Fibroblast of lung (primary cell): ENCODE results near the gene MAML2. TPM values are rescaled to one million over a fixed set of nuclear protein-coding genes. Genes with fewer than 3 reads are reported as not detected.

Source experiments
- DNase-seq, 2 donors: peaks; one replicate each; pipeline versions ENCODE4 v3.0.0 to v3.0.0-alpha.2; 2010; ENCODE audit warnings: low read depth in 2 of 2
- H2AFZ ChIP-seq: 2 replicates; pipeline ENCODE4 v1.5.1; 2012; ENCODE audit warnings: low read length, control low read depth, inconsistent platforms
- H3K27ac ChIP-seq: 2 replicates; pipeline ENCODE4 v1.5.1; 2011; ENCODE audit warnings: low read length, control low read depth; ENCODE audit not compliant: insufficient read depth
- H3K27me3 ChIP-seq: 2 replicates; pipeline ENCODE4 v1.5.1; 2011; ENCODE audit warnings: mild to moderate bottlenecking, low read length; ENCODE audit not compliant: control insufficient read depth, insufficient read depth
- H3K36me3 ChIP-seq: 2 replicates; pipeline ENCODE4 v1.5.1; 2011; ENCODE audit warnings: low read length; ENCODE audit not compliant: control insufficient read depth, insufficient read depth
- H3K4me1 ChIP-seq: 2 replicates; pipeline ENCODE4 v1.5.1; 2011; ENCODE audit warnings: low read length; ENCODE audit not compliant: control insufficient read depth, insufficient read depth; ENCODE audit errors: extremely low read depth
- H3K4me2 ChIP-seq: 2 replicates; pipeline ENCODE4 v1.5.1; 2011; ENCODE audit warnings: low read length, control low read depth; ENCODE audit not compliant: insufficient read depth; ENCODE audit errors: extremely low read depth
- H3K4me3 ChIP-seq, 4 experiments: fragments of 200-600 bp in 1 of 4; sonication (generic) in 1 of 4; replicated peaks in 1 of 4; 2 replicates each; pipeline ENCODE4 v1.5.1; 2011 to 2016; ENCODE audit warnings: low read length in 4 of 4, low read depth in 3 of 4, mild to moderate bottlenecking in 3 of 4, control low read depth in 2 of 4, inconsistent platforms in 1 of 4, mixed read lengths in 1 of 4; ENCODE audit not compliant: insufficient read depth in 1 of 4; ENCODE audit errors: control extremely low read depth in 1 of 4
- H3K79me2 ChIP-seq: 2 replicates; pipeline ENCODE4 v1.5.1; 2012; ENCODE audit warnings: mild to moderate bottlenecking, low read length, inconsistent platforms; ENCODE audit not compliant: control insufficient read depth, insufficient read depth
- H3K9ac ChIP-seq: 2 replicates; pipeline ENCODE4 v1.5.1; 2011; ENCODE audit warnings: mild to moderate bottlenecking, low read length, control low read depth; ENCODE audit not compliant: insufficient read depth
- H3K9me3 ChIP-seq: 2 replicates; pipeline ENCODE4 v1.5.1; 2012; ENCODE audit warnings: low read depth, low read length; ENCODE audit not compliant: control insufficient read depth, insufficient read depth
- H4K20me1 ChIP-seq: 2 replicates; pipeline ENCODE4 v1.5.1; 2011; ENCODE audit warnings: low read length; ENCODE audit not compliant: control insufficient read depth, insufficient read depth; ENCODE audit errors: extremely low read depth
- EZH2 ChIP-seq: IDR thresholded peaks from 2 replicates; pipeline ENCODE4 v1.5.1; 2012; ENCODE audit warnings: low read length, control low read depth, mild to moderate bottlenecking; ENCODE audit errors: missing control alignments
- polyA plus RNA-seq, 2 donors: library from polyadenylated mRNA; depleted of rRNA in 1 of 2; stranded (reverse) in 1 of 2; unstranded in 1 of 2; fragments of >200 nt; gene quantifications; 2 replicates each; pipeline ENCODE4 v1.2.1, GENCODE V29; 2011 to 2012; ENCODE audit warnings: missing spikeins in 1 of 2
- total RNA-seq: library from RNA; depleted of rRNA; stranded (reverse); fragments of >200 nt; gene quantifications from 2 replicates; pipeline ENCODE4 v1.2.1, GENCODE V29; 2014
- TF ChIP-seq, protein P1 (sequence below), 2 donors: IDR thresholded peaks in 1 of 2; conservative IDR thresholded peaks in 1 of 2; 1 replicate in 1 of 2; 2 replicates in 1 of 2; pipeline ENCODE4 v1.5.1; 2011 to 2012; ENCODE audit warnings: low read length in 2 of 2, control low read depth in 1 of 2, inconsistent platforms in 1 of 2, low read depth in 1 of 2, mild to moderate bottlenecking in 1 of 2

Gene MAML2
- total and polyA plus RNA-seq, 2 donors (not counting 1 experiment from before 2014, with no cell fraction given), result 13.0 to 19.0 TPM

- TF ChIP-seq, protein P1, sequence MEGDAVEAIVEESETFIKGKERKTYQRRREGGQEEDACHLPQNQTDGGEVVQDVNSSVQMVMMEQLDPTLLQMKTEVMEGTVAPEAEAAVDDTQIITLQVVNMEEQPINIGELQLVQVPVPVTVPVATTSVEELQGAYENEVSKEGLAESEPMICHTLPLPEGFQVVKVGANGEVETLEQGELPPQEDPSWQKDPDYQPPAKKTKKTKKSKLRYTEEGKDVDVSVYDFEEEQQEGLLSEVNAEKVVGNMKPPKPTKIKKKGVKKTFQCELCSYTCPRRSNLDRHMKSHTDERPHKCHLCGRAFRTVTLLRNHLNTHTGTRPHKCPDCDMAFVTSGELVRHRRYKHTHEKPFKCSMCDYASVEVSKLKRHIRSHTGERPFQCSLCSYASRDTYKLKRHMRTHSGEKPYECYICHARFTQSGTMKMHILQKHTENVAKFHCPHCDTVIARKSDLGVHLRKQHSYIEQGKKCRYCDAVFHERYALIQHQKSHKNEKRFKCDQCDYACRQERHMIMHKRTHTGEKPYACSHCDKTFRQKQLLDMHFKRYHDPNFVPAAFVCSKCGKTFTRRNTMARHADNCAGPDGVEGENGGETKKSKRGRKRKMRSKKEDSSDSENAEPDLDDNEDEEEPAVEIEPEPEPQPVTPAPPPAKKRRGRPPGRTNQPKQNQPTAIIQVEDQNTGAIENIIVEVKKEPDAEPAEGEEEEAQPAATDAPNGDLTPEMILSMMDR (conservative IDR thresholded peaks at IDR 0.05 in 1 of 2, IDR thresholded peaks at IDR 0.05 in 1 of 2; ENCODE audit: low read depth in 1 of 2, low read length in 2 of 2), result no peak
- TF ChIP-seq EZH2, result no peak
- Histone ChIP-seq H2AFZ (no peak overlapping the region), H3K4me1 (peaks cover 20% of the 10 kb centered on the region), H3K9ac (no peak overlapping the region), H3K27ac (no peak overlapping the region), H3K27me3 (no peaks in the 10 kb centered on the region), H3K4me3 (no peak overlapping the region), H3K36me3 (no peaks in the 10 kb centered on the region), H3K9me3 (no peaks in the 10 kb centered on the region), H4K20me1 (no peaks in the 10 kb centered on the region), H3K79me2 (peaks cover 11% of the 10 kb centered on the region), H3K4me2 (no peak overlapping the region)
- peak in 1 of 2 donors; percentile 73 for DNase-seq
Measured at GRCh38 chr11:96218006-96218405, 125.0 kb downstream of the MAML2 start.

DNA sequence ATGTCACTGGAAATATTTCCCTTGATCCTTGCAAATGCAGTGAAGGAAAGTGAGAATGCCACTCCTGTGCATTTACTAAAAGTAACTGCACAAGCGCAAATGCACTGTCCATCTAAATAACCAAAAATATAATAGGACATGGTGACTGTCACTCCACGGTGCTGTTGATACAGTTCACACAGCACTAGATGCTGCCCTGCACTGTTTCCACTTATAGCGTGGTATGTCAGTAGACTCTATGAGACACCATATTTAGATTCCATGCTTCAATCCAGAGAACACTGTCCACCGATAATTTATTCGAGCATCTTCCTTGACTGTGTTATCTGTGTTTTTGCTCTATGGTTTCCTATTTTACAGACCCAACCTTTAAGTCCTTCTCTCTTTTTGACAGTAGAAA is 125.8 kb downstream of the MAML2 start:
- Histone ChIP-seq H3K4me2 (no peak overlapping the region), H3K9ac (no peak overlapping the region), H2AFZ (no peak overlapping the region), H3K4me1 (peaks cover 26% of the 10 kb centered on the region), H4K20me1 (no peaks in the 10 kb centered on the region), H3K36me3 (no peaks in the 10 kb centered on the region), H3K79me2 (peaks cover 11% of the 10 kb centered on the region), H3K27ac (no peak overlapping the region), H3K4me3 (no peak overlapping the region), H3K27me3 (no peaks in the 10 kb centered on the region), H3K9me3 (no peaks in the 10 kb centered on the region)
- TF ChIP-seq, protein P1 (conservative IDR thresholded peaks at IDR 0.05 in 1 of 2, IDR thresholded peaks at IDR 0.05 in 1 of 2; ENCODE audit: low read depth in 1 of 2, low read length in 2 of 2), result no peak
- TF ChIP-seq EZH2, result no peak
- DNase-seq, result no peak

GRCh38 chr11:96215826-96216225 is 127.2 kb downstream of the MAML2 start:
- H2AFZ ChIP-seq, result no peak overlapping the region
- no peaks in the 10 kb centered on the region for H3K9me3 ChIP-seq
- H3K27me3 ChIP-seq, result no peaks in the 10 kb centered on the region
- peak overlapping the region; percentile 48 for H3K27ac ChIP-seq
- H4K20me1 ChIP-seq, result no peaks in the 10 kb centered on the region
- H3K79me2 ChIP-seq, result peaks cover 11% of the 10 kb centered on the region
- TF ChIP-seq, protein P1 (conservative IDR thresholded peaks at IDR 0.05 in 1 of 2, IDR thresholded peaks at IDR 0.05 in 1 of 2; ENCODE audit: low read depth in 1 of 2, low read length in 2 of 2), result no peak
- TF ChIP-seq EZH2, result no peak
- no peak overlapping the region for H3K4me3 ChIP-seq
- no peak for DNase-seq
- H3K4me1 ChIP-seq, result peaks cover 32% of the 10 kb centered on the region
- H3K36me3 ChIP-seq, result no peaks in the 10 kb centered on the region
- no peak overlapping the region for H3K4me2 ChIP-seq
- no peak overlapping the region for H3K9ac ChIP-seq
